Coronary artery (tissue), 2 donors: ENCODE results near the gene WDR64.

Experiments
- DNase-seq: peaks from one replicate; pipeline ENCODE4 v3.0.0-alpha.2; 2017; ENCODE audit warnings: low spot score
- H3K27ac ChIP-seq, 2 donors: fragments of 200-600 bp; sonication (generic); one replicate each; pipeline ENCODE4 v1.5.1; 2016 to 2019
- H3K4me3 ChIP-seq: fragments of 200-600 bp; sonication (generic); 2 replicates; pipeline ENCODE4 v1.5.1; 2016; ENCODE audit warnings: mild to moderate bottlenecking, moderate library complexity
- CTCF ChIP-seq: fragments of 200-600 bp; sonication (generic); IDR thresholded peaks from one replicate; pipeline ENCODE4 v1.5.1; 2019; ENCODE audit warnings: antibody characterized with exemption

WDR64 gene

GRCh38 chr1:241637604-241638003 lies 14.5 kb upstream of the WDR64 start:
- TF ChIP-seq CTCF: no peak
- H3K4me3 ChIP-seq: peak overlapping the region; percentile 97
- DNase-seq: no peak
- H3K27ac ChIP-seq: no peak overlapping the region

GRCh38 chr1:241638099-241638682 lies 13.9 kb upstream of the WDR64 start:
- Histone ChIP-seq H3K4me3 (peak overlapping the region; percentile 97), H3K27ac (no peak overlapping the region)
- TF ChIP-seq CTCF: no peak
- no peak for DNase-seq

- TF ChIP-seq CTCF: no peak
- peak overlapping the region; percentile 72 to 92 for H3K27ac ChIP-seq
- no peak for DNase-seq
- peak overlapping the region; percentile 97 for H3K4me3 ChIP-seq
These were observed 13.0 kb upstream of the WDR64 start for GRCh38 chr1:241638909-241639622.

GRCh38 chr1:241639623-241640148 lies 12.4 kb upstream of the WDR64 start:
- TF ChIP-seq CTCF: no peak
- Histone ChIP-seq H3K4me3 (peak overlapping the region; percentile 97), H3K27ac (peak overlapping the region; percentile 72 to 92)
- peak; percentile 74 for DNase-seq

- no peak for TF ChIP-seq CTCF
- DNase-seq: peak; percentile 94
- peak within 1 kb of the TSS; percentile 97 for H3K4me3 ChIP-seq
- peak within 1 kb of the TSS; percentile 72 to 92 for H3K27ac ChIP-seq
These were observed 11.8 kb upstream of the WDR64 start, which contains the start of the genes CHML and OPN3 for GRCh38 chr1:241640149-241640866. TSS of gene CHML (minus strand) at chr1:241640369. CDS start at chr1:241635766, 4,603 bp downstream. TSS of gene OPN3 (minus strand) at chr1:241640369. CDS start at chr1:241640254, 115 bp downstream.

GRCh38 chr1:241640867-241641622 lies 11.0 kb upstream of the WDR64 start:
- Histone ChIP-seq H3K4me3 (peak overlapping the region; percentile 97), H3K27ac (peak overlapping the region; percentile 19 to 92)
- no peak for DNase-seq
- TF ChIP-seq CTCF: no peak
